SK-MEL-5 (cell line): ENCODE results near the gene RUNX2. TPM values are rescaled to one million over a fixed set of nuclear protein-coding genes. Genes with fewer than 3 reads are reported as not detected.
"Not testable (repeated sequence)": the region's sequence is repeated elsewhere in the genome, so short reads cannot be mapped to it uniquely, and the experiment has no call there.

ENCODE experiments used
- DNase-seq: peaks from one replicate; pipeline ENCODE4 v3.0.0-alpha.2; 2016; ENCODE audit warnings: low read depth, low spot score
- in situ Hi-C: cut with HindIII; loops from 2 replicates; pipeline ENCODE4 v1.10.0; 2016; ENCODE audit warnings: low sequenced_read_pairs, high pct_unique_total_duplicates, low pct_unique_long_range_greater_than_20kb
- total RNA-seq: library from RNA; depleted of rRNA; stranded (reverse); fragments of >200 nt; shearing (Covaris generic); gene quantifications from 2 replicates; pipeline ENCODE4 v1.2.3, GENCODE V29; 2014

RUNX2 gene
- total RNA-seq, 1 experiment from 2014 or later: 0.24 TPM

DNA sequence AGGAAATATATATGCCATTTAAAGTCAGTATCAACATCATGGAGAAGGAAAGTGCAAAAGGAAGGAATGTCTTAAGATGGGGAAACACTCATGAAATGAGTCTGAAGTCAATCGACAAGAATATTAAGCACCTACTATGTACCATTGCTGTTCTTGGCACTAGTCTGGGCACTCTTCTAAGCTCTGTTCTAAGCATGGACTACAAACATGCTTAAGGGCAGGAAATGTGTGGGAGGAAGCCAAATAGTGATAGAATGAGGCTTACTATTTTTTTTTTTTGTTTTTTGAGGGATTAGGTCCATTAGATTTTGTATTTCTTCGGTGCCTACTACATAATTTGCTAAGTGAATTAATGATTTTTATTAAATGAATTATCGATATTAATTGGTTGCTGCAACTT is 133.4 kb downstream of the RUNX2 start:
- no peak for DNase-seq

DNA sequence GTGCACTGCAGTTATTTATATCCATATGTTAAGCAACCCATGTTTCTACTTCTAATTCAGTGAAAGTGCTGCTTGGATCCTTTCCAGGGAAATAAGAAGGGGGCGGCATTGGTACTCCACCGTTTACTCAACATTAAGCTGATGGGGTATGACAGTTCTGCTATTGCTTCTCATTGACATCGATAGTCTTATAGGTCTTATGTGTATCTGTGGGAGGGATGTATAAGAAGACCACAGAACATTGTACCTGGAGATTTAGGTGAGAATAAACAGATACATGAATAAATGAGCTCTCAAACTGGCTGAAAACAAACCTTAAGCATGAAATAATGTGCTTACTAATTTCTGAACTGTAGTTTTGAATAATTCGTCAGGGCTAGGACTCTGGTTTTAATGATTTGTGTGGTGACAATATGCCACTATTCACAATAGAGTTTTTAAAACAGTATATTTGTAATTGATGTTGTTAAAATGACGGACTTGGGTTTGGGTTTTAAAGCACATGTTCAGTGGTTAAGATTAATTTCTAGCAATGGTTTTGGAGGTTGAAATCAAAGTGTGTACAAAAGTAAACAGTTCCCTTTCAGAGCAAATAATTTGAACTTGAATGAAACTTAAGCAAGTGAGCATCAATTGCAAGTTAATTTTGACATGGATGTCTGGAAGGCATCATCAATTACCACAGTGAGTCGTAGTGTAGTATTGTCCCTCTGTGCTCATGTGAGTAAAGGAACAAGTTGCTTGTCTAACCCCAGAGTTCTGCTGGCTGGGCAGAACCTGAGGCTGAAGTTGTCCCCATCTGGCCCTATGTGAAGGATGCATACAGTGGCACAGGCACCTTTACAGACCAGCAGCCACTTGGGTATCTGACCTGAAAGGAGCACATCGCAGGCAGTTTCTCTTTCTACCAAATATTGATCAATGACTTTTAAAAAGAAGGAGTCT is 134.3 kb downstream of the RUNX2 start:
- no peak for DNase-seq
- in situ Hi-C loops: no loop called here

More for the DNA sequence above, 133.4 kb downstream of the RUNX2 start:
- in situ Hi-C loops: no loop called here

DNA sequence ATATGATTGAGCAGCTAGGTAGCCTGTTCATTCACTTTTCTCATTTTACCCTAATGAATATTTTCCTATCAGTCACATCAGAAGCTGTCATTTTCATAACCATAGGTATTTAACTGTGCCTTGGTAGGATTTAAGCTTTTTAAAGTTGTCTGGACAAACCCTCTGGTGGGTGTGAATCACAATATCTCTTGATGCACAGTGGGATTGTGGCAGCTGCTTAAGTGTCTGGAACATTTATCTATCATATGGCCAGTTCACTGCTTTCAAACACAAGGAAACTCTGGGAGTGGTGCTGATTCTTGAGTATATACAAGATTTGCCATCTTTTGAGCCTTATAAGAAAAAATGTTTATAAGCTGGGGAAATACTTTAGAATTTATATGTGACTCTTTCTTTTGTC is 136.6 kb downstream of the RUNX2 start:
- in situ Hi-C loops: no loop called here
- no peak for DNase-seq

DNA sequence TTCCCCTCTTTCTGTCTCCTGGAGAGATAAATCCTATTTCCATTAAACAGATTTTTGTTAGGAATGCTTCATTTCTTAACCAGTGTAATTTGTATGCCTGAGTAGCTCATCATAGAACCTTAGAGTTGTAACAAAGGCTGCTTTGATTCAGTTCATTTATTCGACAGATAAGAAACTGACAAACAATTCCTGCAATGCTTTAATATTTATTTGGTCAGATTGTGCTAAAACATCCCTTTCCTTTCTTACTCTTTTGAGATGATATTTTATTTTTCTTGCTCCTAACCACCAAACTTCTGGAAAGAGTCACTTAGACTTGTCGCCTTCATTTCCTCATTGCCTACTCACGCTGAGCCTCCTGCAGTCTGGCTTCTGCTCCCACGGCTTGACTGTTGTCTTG is 138.6 kb downstream of the RUNX2 start:
- in situ Hi-C loops: no loop called here
- DNase-seq: no peak

DNA sequence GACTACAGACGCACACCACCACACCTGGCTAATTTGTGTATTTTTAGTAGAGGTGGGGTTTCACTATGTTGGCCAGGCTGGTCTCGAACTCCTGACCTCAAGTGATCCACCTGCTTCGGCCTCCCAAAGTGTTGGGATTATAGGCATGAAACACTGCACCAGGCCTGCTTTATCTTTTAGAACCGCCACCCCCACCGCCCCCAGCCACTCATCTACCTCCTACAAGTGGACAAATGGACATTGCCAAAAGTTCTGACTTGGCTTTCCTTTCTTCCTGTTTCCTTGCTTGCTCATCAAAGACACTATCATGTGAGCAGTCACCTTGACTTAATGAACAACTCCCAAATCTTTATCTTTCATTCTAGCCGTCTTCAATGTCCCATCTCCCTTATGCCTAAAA is 139.3 kb downstream of the RUNX2 start:
- DNase-seq, in situ Hi-C loops: not testable (repeated sequence)

DNA sequence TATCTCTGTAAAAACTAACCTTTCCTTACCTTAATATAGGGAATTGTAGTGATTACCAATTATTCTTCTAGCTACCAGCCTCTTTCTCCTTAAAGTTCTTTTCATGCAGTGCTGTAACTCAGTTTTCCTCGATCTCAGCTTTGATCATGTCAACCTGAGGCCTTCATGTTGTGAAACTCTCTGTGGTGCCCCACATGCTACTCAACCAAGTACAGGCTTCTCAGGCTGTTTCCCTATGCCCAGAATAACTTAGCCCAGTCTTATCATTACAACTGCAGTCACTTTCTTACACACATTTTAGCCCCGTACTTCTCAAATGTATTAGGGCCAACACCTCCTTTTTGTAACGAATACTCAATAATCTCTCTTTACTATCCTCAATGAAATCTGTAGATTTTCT is 139.7 kb downstream of the RUNX2 start:
- in situ Hi-C loops: no loop called here
- no peak for DNase-seq

DNA sequence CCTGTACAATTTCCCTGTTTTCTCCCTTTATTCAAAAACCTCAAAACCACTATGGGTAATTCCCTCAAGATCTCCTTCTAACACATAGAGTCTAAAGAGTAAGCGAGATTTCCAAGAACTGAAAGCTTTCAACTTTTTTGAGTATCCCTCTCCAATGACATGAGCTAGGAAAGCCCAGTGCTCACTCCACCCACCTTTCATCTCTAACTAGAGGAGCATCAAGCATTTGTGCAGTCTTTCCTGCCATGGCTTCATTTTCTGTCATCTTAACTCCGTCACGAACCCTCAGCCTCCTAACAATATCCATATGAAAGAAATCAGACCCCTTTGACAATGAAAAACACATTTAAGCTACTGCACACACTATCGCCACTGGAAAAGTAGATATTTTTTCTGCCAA is 141.5 kb downstream of the RUNX2 start:
- in situ Hi-C loops: no loop called here
- DNase-seq: no peak

DNA sequence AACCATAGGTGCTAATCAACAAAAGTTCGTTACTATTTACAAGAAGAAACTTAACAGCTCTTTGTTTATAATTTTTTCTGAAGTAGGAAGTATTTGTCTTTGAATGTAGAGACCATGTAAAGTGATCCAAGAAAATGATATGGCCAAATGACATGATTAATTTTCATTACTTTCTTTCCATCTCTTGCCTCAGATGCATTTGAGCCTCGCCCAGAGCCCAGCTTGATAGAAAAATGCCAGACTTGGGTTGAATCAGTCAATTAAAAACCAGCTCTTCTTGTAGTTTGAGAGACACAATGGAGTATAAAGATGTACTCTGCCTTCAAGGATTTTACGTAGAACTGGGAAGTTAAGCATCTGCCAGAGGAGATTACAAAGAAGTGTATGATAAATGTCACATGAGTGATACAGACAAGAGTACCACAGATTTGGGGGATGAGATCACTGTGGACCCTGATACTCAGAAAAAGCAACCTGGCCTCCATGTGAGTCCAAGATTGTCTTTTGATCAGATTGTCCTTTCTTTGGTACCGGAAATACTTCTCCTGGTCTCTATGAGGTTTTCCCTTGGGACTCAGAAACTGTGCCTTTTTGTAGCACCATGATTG is 142.1 kb downstream of the RUNX2 start:
- DNase-seq: no peak
- in situ Hi-C loops: no loop called here

DNA sequence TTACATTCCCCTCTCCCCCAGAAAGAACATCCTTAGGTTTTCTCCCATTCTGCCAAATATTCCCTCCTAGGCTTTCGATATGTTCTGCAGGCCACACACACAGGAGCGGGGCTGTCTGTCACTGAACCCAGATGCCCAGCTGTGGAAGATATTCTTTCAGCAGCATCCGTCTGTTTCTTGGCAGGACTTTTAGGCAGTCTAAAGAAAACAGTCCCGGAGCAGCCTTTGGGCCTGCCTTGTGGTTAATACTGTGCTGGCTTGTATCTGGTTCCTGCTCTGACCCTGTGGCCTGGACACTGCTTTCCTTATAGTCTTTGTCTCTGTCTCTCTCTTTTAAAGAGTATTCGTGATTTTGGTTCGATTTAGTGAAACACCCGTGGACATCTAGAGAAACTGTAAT is 144.3 kb downstream of the RUNX2 start:
- no peak for DNase-seq
- in situ Hi-C loops: no loop called here

DNA sequence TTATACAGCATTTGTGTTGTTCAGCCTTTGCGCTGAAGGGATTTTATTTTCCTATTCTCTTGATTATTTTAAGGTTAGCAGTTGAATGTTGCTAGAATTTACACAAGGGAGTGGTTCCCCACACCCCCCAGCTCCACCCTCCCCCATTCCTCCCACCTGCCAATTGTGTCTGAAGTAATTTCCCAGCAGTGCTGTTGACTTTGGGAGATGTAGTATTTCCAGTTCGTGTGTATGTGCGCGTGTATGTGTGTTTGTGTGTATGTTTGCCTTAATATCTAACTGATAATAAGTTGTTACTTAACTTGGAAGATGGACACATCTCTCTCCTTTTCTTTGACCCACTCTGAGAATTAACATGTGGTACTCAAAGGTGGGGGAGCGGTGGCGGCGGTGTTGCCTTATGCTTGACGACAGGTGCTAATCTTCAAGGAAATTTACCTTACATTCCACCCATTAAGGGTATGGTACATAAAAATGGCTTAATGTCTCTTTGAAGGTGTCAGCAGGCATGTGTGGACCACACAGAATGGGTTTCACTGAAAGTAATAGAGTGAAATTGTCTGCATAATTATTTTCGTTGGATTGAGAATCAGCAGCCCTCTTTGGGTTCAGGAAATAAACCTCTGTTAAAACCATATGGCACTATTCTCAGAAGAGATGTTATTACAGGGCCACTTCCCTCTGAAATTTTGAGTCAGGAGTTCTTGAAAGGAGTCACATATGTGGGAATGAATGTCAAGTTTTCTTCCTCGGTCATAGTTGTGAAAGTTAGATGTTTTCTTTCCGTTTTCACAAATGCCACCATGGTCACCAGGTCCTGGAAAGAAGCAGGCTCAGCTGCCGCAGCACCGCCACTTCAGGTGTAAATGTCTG is 145.2 kb downstream of the RUNX2 start:
- in situ Hi-C loops: no loop called here
- no peak for DNase-seq

DNA sequence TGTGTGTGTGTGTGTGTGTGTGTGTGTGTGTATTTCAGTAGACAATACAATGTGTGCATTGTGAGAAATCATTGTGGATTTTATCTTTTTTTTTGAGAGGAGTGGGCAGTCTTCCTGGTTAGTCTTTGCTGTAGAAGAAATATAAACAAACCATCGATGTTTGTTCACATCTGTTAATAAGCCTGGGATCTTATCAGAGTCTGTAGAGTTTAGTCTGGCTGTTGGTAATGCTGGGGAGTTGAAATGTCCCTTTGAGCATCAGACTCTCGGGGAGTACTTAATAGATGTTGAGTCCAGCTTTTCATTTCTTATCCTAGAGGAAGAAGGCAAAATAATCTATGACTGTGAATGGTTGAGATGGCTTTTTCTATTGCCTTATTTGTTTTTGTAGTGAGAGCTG is 146.2 kb downstream of the RUNX2 start:
- no peak for DNase-seq
- in situ Hi-C loops: no loop called here

DNA sequence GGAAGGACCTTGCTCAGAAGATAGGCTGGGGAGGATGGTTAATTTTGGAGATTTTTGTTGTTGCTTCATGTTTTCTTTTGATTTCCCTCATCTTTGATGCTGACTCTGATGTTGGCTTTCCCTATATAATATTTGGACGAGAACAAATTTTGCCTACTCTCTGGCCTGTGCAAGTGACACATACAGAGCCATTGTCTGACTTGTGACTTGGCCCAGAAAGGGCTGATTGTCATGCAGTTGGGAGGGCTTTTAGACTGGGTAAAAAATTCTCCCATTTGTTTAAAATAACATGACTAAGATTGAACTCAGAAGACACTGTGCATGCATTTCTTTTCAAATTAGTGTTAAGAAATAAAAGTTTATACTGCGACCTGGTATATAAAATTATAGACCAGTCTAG is 148.2 kb downstream of the RUNX2 start:
- in situ Hi-C loops: no loop called here
- no peak for DNase-seq

DNA sequence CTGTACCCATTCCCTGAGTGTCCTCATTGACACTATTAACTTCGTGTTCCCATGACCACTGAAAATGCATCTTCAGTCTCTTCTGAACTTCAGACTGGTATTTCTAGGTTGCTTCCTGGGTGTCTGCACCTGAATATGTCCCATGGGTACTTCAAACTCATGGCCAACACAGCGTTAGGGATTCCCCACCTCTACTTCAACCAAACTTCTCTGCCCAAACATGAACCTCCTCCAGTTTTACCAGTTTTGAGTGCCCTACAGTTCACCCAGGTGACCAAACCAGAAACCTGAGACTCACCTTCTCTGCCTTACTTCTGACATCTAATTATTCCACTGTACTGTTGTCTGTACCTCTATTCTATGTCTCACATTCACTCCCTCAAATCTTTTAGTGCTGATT is 149.1 kb downstream of the RUNX2 start:
- DNase-seq: no peak
- in situ Hi-C loops: no loop called here

DNA sequence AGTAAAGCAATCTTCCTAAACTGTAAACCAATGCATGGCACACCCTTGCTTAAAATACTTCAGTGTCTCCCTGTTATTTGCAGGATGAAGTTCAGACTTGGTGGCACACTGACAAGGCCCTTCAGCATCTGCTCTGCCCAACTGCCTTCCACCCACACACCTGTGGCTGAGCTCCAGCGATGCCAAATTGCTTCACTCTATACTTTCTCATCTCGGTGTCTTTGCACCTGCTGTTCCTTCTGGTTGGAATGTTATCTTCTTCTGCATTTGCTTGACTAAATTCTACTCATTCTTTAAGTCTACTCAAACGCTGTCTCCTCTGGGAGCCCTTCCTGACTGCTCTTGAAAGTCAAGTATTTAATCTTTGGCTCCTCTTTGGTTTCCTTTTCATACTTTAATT is 149.7 kb downstream of the RUNX2 start:
- no peak for DNase-seq
- in situ Hi-C loops: no loop called here

DNA sequence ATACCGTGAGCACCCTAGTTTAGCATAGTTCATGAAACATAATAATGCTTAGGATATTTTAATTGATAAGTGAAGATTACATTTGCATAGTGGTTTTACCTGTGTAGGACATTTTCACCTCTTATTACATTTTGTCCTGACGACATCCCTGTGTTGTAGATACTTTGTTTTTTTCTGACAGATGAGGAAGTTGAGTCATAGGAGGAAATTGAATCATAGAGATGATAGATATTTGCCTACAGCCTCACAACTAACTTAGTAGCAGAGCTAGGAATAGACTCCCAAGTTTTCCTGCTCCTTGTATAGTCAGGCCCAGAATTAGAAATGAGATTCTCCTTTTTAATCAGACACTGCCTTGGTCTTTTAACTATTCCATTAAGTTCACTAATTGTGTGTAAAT is 150.1 kb downstream of the RUNX2 start:
- in situ Hi-C loops: no loop called here
- DNase-seq: no peak

DNA sequence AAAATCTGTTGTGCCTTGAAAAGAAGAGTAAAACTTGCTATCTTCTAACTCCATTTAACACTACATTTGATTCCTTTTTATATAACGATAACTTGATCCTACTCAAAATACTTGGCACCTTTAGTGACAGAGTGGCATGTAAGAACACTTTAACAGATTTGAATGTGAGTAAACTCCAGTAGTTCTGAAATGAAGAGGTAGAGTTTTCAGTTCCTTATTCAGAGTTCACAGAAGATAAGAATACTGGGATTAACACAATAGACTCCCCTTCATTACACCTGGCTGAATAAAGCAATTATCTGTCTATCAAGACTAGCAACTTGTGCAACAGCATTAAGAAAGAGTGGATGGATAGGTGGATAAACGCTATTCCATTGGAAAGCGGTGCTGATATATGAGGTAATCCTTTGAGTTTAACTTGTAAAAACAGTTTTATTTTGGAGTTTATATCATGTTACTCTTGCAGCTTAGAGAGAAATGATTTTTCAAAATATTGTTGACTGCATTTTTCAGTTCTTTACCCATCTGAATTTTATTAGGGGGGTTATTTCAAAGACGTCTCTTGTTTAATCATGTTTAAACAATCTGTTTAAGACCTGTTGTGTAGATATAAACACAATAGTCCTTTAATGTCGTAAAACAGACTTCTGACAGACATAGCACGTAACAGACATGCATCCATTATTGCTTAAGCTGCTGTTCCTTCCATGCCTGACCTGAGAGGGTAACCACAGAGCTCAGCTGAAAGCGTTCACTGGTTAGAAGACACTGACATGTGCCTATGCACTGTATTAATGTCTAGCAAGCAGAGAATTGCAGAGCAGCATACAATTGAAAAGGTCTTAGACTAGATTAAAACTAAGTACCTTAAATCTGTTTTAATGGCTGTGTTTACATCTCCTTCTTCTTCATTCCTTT is 152.0 kb downstream of the RUNX2 start:
- in situ Hi-C loops: no loop called here
- DNase-seq: peak; percentile 14

DNA sequence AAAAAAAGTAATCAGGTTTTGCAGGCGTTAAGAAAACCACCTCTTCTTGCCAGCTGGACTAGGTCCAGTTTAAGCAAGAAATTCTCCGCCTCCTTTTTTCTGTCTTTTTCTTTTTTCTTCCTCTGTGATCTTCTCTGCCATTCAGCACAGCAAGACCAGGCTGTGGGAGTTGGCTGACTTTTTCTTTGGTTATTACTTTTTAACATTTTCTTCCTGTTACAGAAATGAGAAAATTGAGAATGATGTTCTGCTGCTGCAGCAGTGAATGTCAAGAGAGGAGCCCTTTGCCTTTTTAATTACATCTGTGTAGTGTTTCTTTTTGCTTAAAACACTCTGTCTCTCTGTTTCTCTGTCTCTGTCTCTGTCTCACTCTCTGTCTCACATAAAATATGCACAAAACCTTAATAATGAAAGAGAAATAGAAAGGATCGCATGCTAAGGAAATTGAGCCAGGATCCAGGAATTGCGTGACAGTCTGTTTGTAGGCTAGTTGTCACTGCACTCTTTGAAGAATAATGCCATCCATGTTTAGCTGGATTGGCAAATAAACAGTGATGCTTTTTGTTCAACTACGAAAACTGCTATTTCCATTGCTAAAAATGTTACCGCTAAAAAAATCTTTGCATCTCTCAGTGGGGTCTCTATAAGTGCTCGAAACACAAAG is 152.8 kb downstream of the RUNX2 start:
- DNase-seq: peak; percentile 7
- in situ Hi-C loops: no loop called here
